Astrocyte (in vitro differentiated cells and primary cell): Measurements from ENCODE around the gene ZBTB7C.

Source experiments
- CTCF ChIP-seq: IDR thresholded peaks from 2 replicates; pipeline ENCODE4 v1.5.1; 2011; ENCODE audit warnings: low read depth, mild to moderate bottlenecking, inconsistent platforms, low read length, moderate library complexity; ENCODE audit not compliant: insufficient read depth
- EZH2 ChIP-seq: IDR thresholded peaks from 2 replicates; pipeline ENCODE4 v1.6.1; 2012; ENCODE audit warnings: mild to moderate bottlenecking, low read length, inconsistent platforms; ENCODE audit not compliant: insufficient read depth

- TF ChIP-seq CTCF (no peak), EZH2 (no peak)
Measured at GRCh38 chr18:48004577-48004976, 404.6 kb downstream of the ZBTB7C start.
